ENCODE measurements around the gene SPAG16.
"Not testable (repeated sequence)": the region's sequence is repeated elsewhere in the genome, so short reads cannot be mapped to it uniquely, and the experiment has no call there.

The SPAG16 gene

DNA sequence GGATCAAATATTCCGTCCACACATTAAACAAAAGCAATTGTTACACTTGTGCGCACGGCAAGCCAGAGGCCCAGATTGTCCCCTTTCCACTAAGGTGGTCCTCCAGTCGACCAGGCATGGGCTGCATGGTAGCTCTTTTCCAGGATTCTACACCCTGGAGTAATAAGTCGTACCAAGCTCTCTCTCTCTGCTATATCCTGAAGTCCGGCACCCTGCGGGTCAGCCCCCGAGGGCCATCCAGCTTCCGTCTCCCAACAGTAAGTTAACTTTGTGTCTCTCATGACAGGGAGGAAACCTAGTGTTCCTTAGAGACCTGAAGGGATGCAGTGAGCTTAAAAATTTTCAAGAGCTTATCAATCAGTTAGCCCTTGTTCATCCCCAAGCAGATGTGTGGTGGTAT is 126.4 kb downstream of the SPAG16 start:
- not testable (repeated sequence) for H3K27ac Mint-ChIP-seq; H3K9me3 Mint-ChIP-seq; H3K4me1 Mint-ChIP-seq (ENCODE audit: low read depth); H3K36me3 Mint-ChIP-seq (ENCODE audit: low read depth); H3K4me3 Mint-ChIP-seq; H3K27me3 Mint-ChIP-seq (ENCODE audit: low read depth)

DNA sequence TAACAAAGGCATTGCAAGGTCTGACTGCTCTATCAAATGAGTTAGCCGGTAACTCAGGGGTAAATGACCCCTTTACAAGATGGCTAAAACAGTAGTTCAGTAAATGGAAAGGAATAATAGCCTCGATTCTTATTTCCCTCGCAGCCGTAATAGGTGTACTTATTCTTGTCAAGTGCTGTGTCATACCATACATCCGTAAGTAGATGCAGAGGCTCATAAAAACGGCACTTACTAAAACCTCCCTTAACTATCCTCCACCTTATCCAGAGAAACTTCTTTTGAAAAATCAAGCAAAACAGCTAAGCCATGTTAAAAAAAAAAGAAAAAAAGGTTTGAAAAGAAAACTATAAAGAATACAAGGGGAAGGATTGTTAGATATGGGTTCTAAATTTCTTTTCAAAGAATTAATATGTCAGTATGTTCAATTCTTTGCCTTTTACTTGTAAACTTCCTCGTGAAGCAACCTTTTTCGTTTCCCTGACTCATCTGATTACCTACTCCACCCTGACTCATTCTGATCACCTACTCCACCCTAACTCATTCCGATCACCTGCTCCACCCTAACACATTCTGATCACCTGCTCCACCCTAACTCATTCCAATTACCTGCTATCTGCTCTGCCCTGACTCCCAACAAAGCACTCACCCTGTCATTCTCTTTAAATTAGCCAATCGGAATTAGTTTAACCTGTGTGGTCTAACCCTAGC is 127.5 kb downstream of the SPAG16 start:
- H3K9me3 Mint-ChIP-seq: no peaks in the 10 kb centered on the region
- H3K4me1 Mint-ChIP-seq (ENCODE audit: low read depth): no peaks in the 10 kb centered on the region
- H3K27me3 Mint-ChIP-seq (ENCODE audit: low read depth): no peaks in the 10 kb centered on the region
- H3K27ac Mint-ChIP-seq: no peak overlapping the region
- H3K4me3 Mint-ChIP-seq: no peak overlapping the region
- H3K36me3 Mint-ChIP-seq (ENCODE audit: low read depth): no peaks in the 10 kb centered on the region

DNA sequence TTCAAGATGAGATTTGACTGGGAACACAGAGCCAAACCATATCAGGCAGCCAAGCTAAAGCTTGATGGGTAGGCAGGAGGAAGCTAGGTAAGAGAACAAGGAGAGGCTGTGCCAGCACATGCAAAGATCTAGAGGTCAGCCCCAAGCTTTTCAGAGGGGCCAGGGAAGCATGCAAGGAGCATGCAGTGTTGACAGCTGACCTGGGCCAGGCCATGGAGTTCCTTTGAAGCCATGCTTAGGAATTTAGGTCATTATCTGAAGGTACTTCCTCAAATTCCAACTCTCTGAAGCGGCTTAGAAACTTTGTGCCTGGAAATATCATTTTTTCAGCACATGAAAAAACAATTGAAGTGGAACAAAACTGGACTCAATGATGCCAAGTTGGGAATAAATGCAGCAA is 130.8 kb downstream of the SPAG16 start:
- Mint-ChIP-seq H3K27me3 (ENCODE audit: low read depth) (no peaks in the 10 kb centered on the region), H3K4me3 (no peak overlapping the region), H3K9me3 (no peaks in the 10 kb centered on the region), H3K4me1 (ENCODE audit: low read depth) (no peaks in the 10 kb centered on the region), H3K36me3 (ENCODE audit: low read depth) (no peaks in the 10 kb centered on the region), H3K27ac (no peak overlapping the region)

DNA sequence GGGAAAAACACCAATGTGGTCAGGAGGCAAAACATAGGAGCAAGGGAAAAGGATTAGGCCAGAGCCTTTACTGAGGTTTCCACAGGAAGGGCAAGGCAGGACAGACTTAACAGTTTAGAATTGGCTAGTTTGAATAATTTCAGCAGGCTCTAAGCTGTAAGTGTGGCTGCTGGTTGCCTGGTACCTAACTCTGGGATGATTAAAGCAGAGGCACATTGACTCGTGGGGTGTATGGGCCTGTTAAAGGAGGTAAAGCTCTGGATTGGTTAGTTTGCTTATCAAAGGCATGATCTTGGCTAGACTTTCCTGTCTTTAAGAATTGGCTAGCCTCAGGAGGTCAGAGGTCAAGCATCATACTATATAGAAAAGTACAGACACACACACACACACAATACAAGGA is 132.6 kb downstream of the SPAG16 start:
- Mint-ChIP-seq H3K27ac (no peak overlapping the region), H3K9me3 (no peaks in the 10 kb centered on the region), H3K4me3 (no peak overlapping the region), H3K4me1 (ENCODE audit: low read depth) (no peaks in the 10 kb centered on the region), H3K27me3 (ENCODE audit: low read depth) (no peaks in the 10 kb centered on the region), H3K36me3 (ENCODE audit: low read depth) (no peaks in the 10 kb centered on the region)

DNA sequence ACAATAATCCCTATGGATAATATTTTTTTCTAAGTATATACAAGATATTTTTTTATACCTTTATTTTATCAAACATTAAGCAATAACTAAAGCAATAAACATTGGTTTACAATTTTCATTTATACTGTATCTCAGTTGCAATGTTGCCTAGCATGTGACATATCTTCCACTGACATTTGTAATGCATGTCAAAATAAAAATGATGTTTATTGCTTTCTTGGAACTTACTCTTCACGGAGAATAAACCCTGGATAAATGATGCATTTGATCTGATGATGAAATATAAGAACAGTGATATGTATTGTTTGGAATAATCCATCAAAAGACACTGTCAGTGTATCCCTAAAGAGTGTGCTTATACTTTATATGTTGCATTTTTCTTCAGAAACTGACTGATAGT is 135.7 kb downstream of the SPAG16 start:
- no peaks in the 10 kb centered on the region for H3K27me3 Mint-ChIP-seq (ENCODE audit: low read depth)
- no peak overlapping the region for H3K4me3 Mint-ChIP-seq
- no peak overlapping the region for H3K27ac Mint-ChIP-seq
- H3K4me1 Mint-ChIP-seq (ENCODE audit: low read depth): no peaks in the 10 kb centered on the region
- H3K9me3 Mint-ChIP-seq: no peaks in the 10 kb centered on the region
- no peaks in the 10 kb centered on the region for H3K36me3 Mint-ChIP-seq (ENCODE audit: low read depth)

DNA sequence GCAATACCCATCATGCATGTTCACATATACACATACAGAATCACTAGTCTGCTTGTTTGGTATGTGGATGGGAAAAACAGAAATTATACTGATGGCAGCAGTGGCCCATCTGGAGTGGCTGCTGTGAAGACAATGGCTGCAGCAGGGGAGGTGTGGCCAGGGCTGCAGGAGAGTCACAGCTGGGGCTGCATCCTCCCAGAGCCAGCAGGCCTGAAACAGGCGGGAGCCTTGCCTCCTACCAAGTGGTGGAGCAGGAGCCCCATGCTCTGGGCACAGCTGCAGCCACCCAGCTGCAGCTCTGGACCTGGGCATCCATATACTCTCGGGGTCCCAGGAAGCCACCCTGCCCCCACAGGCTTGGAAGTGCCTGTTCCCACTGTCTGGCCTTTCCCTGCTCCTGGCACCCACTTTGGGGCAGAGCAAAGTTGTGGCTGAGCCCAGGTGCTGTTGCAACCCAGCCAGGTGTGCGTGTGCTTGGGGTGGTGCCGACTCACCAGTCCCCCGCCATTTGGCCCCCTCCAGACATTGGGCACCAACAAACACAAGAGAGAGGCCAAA is 136.6 kb downstream of the SPAG16 start:
- H3K27ac Mint-ChIP-seq: no peak overlapping the region
- H3K9me3 Mint-ChIP-seq: no peaks in the 10 kb centered on the region
- H3K4me1 Mint-ChIP-seq (ENCODE audit: low read depth): no peaks in the 10 kb centered on the region
- H3K36me3 Mint-ChIP-seq (ENCODE audit: low read depth): no peaks in the 10 kb centered on the region
- H3K4me3 Mint-ChIP-seq: no peak overlapping the region
- no peaks in the 10 kb centered on the region for H3K27me3 Mint-ChIP-seq (ENCODE audit: low read depth)

DNA sequence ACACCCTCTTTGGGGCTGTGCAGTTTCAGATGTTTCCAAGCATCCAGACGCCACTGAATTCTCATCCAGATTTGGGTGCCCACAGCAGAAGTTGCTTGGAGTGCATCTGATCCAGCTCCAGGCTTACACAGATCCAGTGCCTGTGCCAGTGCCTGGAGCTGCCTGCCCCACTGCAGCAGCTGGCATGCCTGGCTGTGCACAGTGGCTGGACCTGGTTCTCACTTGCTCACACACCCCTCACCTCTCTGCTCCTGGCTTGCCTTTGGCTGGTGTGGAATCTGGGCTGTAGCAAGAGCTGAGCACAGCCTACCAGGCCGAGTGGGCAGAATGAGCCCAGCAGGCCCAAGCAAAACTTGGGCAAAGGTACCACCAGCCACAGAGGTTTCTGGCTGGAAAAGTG is 137.9 kb downstream of the SPAG16 start:
- no peaks in the 10 kb centered on the region for H3K4me1 Mint-ChIP-seq (ENCODE audit: low read depth)
- H3K9me3 Mint-ChIP-seq: no peaks in the 10 kb centered on the region
- H3K27ac Mint-ChIP-seq: no peak overlapping the region
- no peaks in the 10 kb centered on the region for H3K36me3 Mint-ChIP-seq (ENCODE audit: low read depth)
- no peaks in the 10 kb centered on the region for H3K27me3 Mint-ChIP-seq (ENCODE audit: low read depth)
- H3K4me3 Mint-ChIP-seq: no peak overlapping the region

DNA sequence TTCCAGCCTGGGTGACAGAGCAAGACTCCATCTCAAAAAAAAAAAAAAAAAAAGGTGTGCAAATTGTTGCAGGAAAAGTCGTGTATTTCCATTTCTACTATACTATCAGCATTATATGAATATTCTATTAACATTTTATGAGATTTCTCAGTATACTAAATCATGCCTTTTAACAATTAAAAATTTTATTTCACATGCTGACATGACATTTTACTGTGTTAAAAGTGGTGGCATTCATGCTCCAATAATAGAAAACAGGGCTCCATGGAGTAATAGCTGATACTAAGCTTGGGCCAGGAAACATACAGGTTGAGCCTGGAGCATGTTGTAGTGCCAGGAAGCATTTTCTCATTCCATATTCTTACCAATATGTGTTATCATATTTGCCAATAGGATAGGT is 141.4 kb downstream of the SPAG16 start:
- no peak overlapping the region for H3K27ac Mint-ChIP-seq
- H3K4me3 Mint-ChIP-seq: no peak overlapping the region
- peaks cover 13% of the 10 kb centered on the region for H3K9me3 Mint-ChIP-seq
- H3K27me3 Mint-ChIP-seq (ENCODE audit: low read depth): no peaks in the 10 kb centered on the region
- H3K36me3 Mint-ChIP-seq (ENCODE audit: low read depth): no peaks in the 10 kb centered on the region
- H3K4me1 Mint-ChIP-seq (ENCODE audit: low read depth): no peaks in the 10 kb centered on the region

DNA sequence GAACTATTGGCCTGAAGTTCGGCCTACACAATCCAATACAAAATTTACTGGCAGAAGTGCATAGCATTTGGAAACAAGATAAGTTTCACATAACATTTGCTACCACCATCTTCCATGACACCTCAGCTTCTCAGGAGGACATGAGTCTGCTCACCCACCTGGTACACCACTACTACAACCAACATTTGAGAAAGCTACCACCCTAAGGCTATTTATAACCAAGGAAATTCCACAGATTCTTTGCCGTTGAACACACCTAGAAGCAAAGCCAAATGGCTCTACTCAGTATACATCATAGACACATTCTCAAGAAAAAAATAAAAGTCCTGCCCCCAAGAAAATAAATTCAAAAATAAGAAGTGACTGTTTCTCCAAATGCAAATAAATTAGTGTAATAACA is 145.3 kb downstream of the SPAG16 start:
- Mint-ChIP-seq H3K27me3 (ENCODE audit: low read depth) (no peaks in the 10 kb centered on the region), H3K27ac (no peak overlapping the region), H3K4me3 (no peak overlapping the region), H3K4me1 (ENCODE audit: low read depth) (no peaks in the 10 kb centered on the region), H3K9me3 (peaks cover 13% of the 10 kb centered on the region), H3K36me3 (ENCODE audit: low read depth) (no peaks in the 10 kb centered on the region)

DNA sequence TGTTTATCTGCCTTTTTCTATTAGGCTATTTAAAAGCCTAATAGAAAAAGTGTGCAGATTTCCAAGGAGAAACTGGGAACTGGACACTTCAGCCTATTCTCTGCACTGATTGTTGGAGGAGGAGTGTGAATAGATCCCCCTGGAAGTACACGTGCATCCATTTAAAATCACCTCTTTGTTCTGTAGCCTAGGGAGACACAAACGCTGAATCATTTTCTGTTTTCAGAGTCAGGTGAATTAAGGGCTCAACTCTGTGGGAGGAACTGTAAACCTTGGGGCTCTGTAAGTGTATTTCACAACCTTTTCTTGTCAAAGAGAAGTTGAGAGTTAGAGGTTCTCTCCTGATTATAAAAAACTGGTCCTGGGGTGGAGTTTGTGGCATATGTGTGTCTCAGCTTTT is 159.7 kb downstream of the SPAG16 start:
- no peak overlapping the region for H3K4me3 Mint-ChIP-seq
- H3K27ac Mint-ChIP-seq: no peak overlapping the region
- no peaks in the 10 kb centered on the region for H3K36me3 Mint-ChIP-seq (ENCODE audit: low read depth)
- H3K9me3 Mint-ChIP-seq: peaks cover 10% of the 10 kb centered on the region
- no peaks in the 10 kb centered on the region for H3K4me1 Mint-ChIP-seq (ENCODE audit: low read depth)
- H3K27me3 Mint-ChIP-seq (ENCODE audit: low read depth): no peaks in the 10 kb centered on the region

DNA sequence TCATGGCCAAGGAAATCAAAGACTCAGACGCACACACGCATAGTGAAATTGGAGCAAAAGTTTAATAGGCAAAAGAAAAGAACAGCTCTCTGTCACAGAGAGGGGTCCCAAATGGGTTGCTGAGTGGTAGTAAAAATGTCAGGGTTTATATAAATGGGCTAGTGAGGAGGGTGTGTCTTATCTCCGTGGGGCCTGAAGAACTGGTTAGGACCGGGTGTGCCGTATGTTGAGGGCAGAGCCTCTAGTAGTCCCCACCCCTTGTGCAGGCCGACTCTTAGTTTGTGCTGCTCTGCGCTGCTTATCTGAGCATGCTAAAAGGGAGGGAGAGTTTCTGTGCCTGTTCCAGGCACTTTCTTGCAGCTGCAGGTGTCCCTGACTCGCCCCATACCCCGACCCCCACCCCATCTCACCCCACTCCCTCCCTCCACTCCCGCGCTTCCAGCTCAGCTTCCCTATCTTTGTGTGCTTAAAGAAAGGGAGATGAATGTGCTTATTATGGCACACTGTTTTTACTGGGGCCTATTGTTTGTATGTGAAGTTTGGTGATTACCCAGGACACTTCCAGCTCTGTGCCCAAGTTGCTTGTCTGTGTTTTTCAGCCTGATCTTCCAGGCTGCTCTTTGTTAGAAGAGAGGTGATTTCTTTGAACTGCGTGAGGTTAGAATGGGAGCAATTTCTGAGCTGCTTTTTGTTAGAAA is 167.4 kb downstream of the SPAG16 start:
- Mint-ChIP-seq H3K9me3 (peaks cover 7% of the 10 kb centered on the region), H3K27ac (no peak overlapping the region), H3K36me3 (ENCODE audit: low read depth) (no peaks in the 10 kb centered on the region), H3K27me3 (ENCODE audit: low read depth) (no peaks in the 10 kb centered on the region), H3K4me1 (ENCODE audit: low read depth) (no peaks in the 10 kb centered on the region), H3K4me3 (no peak overlapping the region)

DNA sequence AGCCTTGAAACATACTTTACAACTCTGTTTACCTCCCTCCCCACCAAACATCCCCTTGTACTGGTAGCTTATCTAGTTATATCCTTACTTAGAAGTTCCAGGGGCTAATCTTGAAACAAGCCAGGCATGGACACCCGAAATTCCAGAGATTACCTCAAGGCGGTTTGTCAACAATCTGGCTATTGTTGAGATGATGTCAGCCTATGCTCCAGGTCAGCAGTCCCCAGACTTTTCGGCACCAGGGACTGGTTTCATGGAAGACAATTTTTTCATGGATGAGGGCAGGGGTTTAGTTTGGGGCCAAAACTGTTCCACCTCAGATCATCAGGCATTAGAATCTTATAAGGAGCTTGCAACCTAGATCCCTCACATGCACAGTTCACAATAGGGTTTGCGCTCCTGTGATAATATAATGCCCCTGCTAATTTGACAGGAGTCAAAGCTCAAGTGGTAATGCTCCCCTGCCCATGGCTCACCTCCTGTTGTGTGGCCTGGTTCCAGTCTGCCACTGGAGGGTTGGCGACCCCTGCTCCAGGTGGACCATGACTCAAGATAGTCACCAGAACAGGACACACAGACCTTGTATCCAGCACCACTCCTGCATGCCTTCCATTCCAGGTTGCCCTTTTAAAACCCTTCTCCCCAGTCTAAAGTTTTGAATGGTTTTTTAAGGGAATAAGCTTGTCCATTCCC is 171.2 kb downstream of the SPAG16 start:
- Mint-ChIP-seq H3K4me3 (no peak overlapping the region), H3K36me3 (ENCODE audit: low read depth) (no peaks in the 10 kb centered on the region), H3K27ac (no peak overlapping the region), H3K9me3 (no peaks in the 10 kb centered on the region), H3K4me1 (ENCODE audit: low read depth) (no peaks in the 10 kb centered on the region), H3K27me3 (ENCODE audit: low read depth) (no peaks in the 10 kb centered on the region)

DNA sequence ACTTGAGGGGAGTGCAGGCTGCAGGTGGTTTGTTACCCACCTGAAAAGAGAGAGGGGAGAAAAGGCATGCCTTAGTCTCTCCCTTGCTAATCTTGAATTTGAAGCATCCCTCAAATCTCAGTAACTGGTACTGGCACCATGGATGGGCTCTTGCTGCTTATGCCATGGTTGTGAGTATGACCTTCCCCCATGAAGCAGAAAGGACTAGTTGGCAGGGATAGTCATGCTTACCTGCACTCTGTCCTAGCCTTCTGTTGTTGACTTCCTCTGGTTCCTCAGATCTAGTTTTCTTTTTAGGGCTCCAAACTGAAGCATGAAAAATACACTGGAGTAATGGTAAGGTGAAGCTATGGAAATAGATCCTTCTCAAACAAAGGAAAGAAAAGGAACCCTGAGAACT is 191.2 kb downstream of the SPAG16 start:
- Mint-ChIP-seq H3K4me3 (no peak overlapping the region), H3K36me3 (ENCODE audit: low read depth) (no peaks in the 10 kb centered on the region), H3K27me3 (ENCODE audit: low read depth) (no peaks in the 10 kb centered on the region), H3K9me3 (peaks cover 14% of the 10 kb centered on the region), H3K4me1 (ENCODE audit: low read depth) (no peaks in the 10 kb centered on the region), H3K27ac (no peak overlapping the region)

DNA sequence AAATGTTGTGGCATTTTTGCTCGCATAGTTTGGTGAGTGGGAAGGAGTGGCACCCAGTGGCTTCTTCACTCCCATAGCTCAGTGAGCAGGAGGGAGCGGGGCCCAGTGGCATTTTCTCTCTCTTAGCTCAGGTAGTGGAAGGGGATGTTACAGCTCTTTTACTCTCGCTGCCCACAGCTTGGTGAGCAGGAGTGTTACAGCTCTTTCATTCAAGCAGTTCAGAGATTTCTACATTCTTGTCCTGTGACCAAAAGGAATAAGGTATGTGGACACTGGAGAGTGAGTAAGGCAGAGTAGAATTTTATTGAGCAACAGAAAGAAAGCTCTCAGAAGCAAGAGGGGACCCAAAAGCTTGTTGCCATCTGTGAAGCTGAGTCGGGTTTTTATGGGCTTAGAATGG is 192.4 kb downstream of the SPAG16 start:
- Mint-ChIP-seq H3K27me3 (ENCODE audit: low read depth) (no peaks in the 10 kb centered on the region), H3K4me3 (no peak overlapping the region), H3K27ac (no peak overlapping the region), H3K36me3 (ENCODE audit: low read depth) (no peaks in the 10 kb centered on the region), H3K4me1 (ENCODE audit: low read depth) (no peaks in the 10 kb centered on the region), H3K9me3 (peaks cover 14% of the 10 kb centered on the region)

DNA sequence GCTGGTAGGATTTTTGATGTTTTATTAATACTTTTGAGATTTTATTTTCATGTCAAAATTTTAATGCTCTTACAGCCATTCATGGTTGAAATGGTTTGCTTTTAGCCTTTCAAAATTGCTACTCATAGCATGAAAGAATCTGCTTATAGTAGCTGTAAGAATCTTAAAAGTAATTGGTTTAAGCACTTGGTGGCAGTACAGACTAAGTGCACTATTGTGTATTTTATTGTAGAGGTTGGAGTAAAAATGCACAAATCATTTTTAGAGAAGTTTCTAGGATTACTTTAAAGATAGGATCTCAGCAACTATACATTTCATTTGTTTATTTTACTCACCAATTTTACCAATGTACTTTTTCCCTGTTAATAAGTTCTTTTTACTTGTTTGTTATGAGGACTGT is 205.8 kb downstream of the SPAG16 start:
- H3K27ac Mint-ChIP-seq: no peak overlapping the region
- H3K9me3 Mint-ChIP-seq: no peaks in the 10 kb centered on the region
- H3K4me1 Mint-ChIP-seq (ENCODE audit: low read depth): no peaks in the 10 kb centered on the region
- no peaks in the 10 kb centered on the region for H3K36me3 Mint-ChIP-seq (ENCODE audit: low read depth)
- H3K27me3 Mint-ChIP-seq (ENCODE audit: low read depth): no peaks in the 10 kb centered on the region
- no peak overlapping the region for H3K4me3 Mint-ChIP-seq
